ENCODE data around the gene GARS1.

The GARS1 gene

DNA sequence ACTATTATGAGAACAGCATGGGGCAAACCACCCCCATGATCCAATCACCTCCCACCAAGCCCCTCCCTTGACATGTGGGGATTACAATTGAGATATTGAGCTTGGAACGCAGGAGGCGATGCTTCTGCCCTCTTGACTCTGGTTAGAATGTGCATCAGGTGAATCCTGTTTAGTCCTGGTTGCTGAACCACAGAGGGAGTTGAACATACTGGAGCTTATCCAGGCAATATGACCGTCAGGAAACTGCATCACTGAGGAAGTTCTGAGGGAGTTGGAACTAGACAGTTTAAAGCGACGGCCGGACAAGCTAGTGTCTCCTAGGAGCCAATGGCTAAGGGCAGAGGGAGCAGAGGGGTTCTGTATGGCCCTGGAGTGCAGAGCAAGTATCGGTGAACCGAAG lies 31.8 kb upstream of the GARS1 start:
- no peak for TF ChIP-seq GATA3 (IDR thresholded peaks at IDR 0.05; ENCODE audit: low read depth, low read length)
- TF ChIP-seq GATA2 (IDR thresholded peaks at IDR 0.05; ENCODE audit: low read depth, low read length): no peak

DNA sequence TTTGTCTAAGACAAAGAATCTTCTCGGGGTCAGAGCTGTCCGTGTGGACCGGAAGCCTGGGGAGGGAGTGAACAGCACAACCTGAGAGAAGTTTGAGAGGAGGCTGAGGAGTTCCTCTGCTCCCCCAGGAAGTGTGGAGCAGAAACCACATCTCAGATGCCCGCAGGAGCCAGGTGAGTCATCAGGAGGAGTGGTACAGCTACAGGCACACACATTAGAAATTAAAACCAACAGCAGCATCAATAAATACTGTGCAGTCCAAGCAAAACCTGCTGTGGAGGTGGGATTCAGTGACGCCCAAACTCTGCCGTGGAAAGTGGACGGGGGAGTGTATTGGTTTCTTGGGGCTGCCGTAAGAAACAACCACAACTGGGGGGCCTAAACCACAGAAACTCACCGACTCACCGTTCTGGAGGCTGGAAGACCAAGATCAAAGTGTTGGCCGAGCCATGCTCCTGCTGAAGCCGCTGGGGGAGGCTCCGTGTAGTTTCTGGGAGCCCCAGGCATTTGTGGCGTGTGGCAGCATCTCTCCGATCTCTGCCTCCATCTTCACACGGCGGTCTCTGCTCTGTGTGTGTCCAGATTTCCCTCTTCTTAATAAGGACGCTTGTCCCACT lies 31.2 kb upstream of the GARS1 start:
- TF ChIP-seq GATA3 (IDR thresholded peaks at IDR 0.05; ENCODE audit: low read depth, low read length) (no peak), GATA2 (IDR thresholded peaks at IDR 0.05; ENCODE audit: low read depth, low read length) (0 out of 2 replicates have a peak, but pooled peaks have one; percentile 36)

DNA sequence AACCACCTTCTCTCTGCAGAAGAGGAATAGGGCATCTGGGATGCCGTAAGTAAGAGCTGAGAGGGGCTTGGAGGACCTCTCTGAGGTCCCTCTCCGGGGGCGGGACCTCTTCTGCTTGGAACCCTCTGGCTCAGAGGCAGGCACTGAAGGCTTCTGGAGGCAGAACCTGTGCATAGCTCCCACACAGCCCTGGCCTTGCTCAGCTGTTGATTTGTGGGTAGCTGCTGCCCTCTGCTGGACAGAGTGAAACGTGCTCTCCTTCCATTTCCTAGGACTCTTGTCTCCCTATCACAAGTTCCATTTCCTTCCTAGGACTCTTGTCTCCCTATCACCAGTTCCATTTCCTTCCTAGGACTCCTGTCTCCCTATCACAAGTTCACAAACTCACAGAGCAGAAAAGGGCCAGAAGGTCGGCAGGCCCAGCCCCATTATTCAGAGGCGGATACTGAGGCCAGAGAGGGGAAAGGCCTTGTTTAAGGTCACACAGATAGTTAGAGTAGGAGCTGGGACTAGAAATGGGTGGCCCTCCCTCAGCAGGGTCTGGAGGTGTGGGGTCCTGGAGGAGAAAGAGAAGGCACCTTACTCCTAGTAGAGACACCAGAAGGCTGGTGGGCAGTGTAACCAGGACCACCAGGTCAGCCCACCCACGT lies 30.3 kb upstream of the GARS1 start:
- no peak for TF ChIP-seq GATA2 (IDR thresholded peaks at IDR 0.05; ENCODE audit: low read depth, low read length)

DNA sequence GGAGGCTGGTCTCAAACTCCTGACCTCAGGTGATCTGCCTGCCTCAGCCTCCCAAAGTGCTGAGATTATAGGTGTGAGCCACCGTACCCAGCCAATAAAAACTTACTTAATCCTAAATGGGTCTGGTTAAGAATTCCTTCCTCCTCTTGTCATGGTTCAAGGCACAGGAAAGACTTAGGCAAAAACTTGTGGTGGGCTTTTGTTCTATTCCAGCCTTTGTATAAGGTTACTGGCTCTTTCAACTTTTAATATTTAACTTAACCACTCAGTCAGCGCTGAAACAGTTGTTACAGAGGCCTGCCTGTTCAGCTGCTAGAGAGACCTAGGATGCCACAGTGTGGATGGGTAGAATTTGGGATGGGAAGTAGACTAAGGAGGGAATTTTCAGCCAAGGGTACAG lies 28.1 kb upstream of the GARS1 start:
- no peak for TF ChIP-seq GATA2 (IDR thresholded peaks at IDR 0.05; ENCODE audit: low read depth, low read length)
- no peak for TF ChIP-seq GATA3 (IDR thresholded peaks at IDR 0.05; ENCODE audit: low read depth, low read length)

DNA sequence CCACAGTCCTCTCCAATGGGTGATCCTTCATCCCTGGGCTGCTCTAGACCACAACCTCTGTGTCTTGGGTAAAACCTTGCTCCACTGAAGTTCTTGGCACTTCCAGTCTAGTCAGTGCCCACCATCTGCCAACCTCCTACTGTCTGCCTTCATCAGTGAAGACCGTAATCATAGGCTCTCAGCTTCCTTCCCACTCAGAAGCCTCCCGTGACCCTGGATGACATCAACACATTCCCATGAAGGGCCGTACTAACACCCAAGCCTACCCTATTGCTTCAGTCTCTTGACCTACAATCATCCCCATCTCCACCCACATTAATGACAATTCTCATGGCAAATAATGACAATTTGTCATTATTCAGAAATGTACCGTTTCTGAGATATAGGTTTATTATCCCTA lies 27.6 kb upstream of the GARS1 start:
- TF ChIP-seq GATA3 (IDR thresholded peaks at IDR 0.05; ENCODE audit: low read depth, low read length): no peak
- TF ChIP-seq GATA2 (IDR thresholded peaks at IDR 0.05; ENCODE audit: low read depth, low read length): no peak

DNA sequence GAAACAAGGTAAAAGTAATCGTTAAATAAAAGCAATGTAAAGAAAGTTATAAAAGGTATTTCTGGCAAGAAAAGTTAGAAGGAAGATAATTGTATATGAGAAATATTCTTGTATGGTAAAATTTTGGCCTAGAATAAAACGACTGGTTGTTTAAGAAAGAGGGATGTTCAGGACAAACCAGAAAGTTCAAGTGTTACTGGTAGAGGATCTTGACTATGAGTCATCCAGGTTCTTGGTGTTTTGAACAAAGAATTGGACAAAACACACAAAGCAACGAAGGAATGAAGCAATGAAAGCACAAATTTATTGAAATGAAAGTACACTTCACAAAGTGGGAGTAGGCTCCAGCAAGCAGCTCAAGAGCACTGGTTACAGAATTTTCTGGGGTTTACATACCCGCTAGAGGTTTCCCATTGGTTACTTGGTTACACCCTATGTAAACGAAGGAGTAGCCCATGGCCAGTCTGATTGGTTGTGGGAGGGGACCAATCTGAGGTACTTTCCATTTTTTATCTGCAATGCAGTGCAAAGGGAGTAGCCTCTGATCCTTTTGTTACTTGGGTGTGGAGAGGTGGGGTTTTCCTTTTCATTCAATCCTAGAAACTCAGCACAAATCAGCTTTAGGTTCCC lies 22.4 kb upstream of the GARS1 start:
- TF ChIP-seq GATA2 (IDR thresholded peaks at IDR 0.05; ENCODE audit: low read depth, low read length): no peak
- TF ChIP-seq GATA3 (IDR thresholded peaks at IDR 0.05; ENCODE audit: low read depth, low read length): no peak

DNA sequence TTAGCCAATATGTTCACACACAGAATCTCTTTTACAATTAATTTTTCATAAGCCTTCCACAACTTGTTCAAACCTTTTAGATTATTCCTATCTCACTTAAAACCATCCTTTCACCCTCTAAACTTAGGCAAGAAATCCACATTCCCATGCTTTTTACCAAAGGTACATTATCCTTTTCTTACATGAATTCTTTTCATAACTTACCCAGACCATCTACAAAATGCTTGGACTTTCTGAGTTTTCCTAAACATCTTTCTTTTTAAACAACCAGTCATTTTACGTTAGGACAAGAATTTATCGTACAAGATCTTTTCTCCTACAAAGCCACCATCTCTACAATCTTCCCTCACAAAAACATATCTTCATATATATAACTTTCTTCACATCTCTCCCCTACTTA lies 18.8 kb upstream of the GARS1 start:
- no peak for TF ChIP-seq GATA3 (IDR thresholded peaks at IDR 0.05; ENCODE audit: low read depth, low read length)
- TF ChIP-seq GATA2 (IDR thresholded peaks at IDR 0.05; ENCODE audit: low read depth, low read length): no peak

DNA sequence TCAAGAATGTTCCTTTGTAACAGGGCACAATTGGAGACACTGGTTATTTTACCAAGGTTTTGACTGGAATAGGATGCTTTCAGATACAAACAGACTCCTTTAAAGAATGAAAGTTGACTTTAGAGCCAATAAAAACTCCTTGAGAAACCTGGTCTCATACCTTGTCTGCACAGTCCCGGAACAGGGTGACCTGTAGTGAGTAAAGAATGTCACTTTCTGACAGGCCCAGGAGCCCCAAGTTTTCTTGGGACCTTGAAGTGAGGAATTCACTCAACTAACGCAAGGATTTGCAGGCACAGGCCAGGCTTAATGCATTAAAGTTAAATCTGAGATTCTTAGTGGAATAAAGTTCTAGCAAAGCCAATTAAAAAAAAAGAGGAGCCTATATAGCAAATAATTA lies 11.5 kb upstream of the GARS1 start:
- TF ChIP-seq GATA2 (IDR thresholded peaks at IDR 0.05; ENCODE audit: low read depth, low read length): no peak
- no peak for TF ChIP-seq GATA3 (IDR thresholded peaks at IDR 0.05; ENCODE audit: low read depth, low read length)

DNA sequence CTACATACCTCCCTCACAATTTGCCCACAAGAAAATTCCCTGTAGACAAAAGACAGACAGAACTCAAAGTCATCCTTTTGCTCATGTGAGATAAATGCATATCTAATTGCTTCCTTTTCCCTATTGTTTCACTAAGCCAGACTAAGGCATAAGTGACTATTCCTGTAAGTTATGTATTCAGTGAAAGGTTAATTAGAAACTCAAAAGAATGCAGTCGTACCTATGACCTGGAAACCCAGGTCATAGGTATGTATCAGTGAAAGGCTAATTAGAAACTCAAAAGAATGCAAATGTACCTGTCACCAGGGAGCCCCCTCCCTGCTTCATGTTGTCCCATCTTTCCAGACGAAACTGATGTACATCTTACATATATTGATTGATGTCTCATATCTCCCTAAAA lies 10.3 kb upstream of the GARS1 start:
- TF ChIP-seq GATA2 (IDR thresholded peaks at IDR 0.05; ENCODE audit: low read depth, low read length): no peak
- TF ChIP-seq GATA3 (IDR thresholded peaks at IDR 0.05; ENCODE audit: low read depth, low read length): no peak

DNA sequence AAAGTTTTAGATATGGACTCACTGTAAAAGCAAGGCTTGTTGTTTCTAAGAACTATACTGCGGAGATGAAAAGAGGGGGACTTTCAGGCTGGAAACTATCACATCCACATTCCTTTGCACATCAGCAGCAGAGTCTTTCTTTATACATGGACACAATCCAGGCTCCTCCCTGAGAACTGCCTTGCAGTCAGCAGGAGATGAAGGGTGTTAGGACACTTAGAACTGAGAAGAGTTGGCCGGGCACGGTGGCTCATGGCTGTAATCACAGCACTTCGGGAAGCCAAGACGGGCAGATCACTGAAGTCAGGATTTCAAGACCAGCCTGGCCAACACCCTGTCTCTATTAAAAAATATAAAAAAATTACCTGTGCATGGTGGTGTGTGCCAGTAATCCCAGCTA lies 9.7 kb upstream of the GARS1 start:
- TF ChIP-seq GATA2 (IDR thresholded peaks at IDR 0.05; ENCODE audit: low read depth, low read length): no peak

DNA sequence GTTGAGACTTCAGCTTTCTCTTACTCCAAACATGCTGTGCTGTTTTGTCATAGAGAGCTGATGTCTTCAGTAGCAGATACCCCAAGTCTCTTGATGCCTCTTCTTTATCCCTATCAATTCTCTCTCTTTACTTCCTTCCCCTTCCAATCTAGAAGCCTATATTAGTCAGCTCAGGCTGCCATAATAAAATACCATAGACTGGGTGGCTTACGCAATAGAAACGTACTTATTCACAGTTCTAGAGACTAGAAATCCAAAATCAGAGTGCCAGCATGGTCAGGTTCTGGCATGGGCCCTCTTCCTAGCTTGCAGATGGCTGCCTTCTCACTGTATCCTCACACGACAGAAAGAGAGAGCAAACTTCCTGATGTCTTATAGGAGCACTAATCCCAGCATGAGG lies 9.0 kb upstream of the GARS1 start:
- TF ChIP-seq GATA3 (IDR thresholded peaks at IDR 0.05; ENCODE audit: low read depth, low read length) (no peak), GATA2 (IDR thresholded peaks at IDR 0.05; ENCODE audit: low read depth, low read length) (no peak)

DNA sequence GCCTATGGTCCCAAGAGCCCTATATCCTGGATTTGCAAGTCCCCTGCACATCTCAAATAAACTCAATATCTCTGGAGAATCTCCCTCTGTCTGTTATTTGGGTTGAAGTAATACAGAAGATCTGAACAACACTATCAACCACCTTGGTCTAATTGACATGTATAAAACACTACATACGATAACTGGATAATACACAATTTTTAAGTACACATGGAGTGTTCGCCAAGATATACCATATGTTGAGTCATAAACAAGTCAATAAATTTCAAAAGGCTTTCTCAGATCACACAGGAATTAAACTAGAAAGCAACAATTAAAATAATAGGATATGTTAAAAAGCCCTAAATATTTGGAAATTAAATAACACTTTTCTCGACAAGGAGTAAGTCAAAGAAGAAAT lies 5.6 kb upstream of the GARS1 start:
- TF ChIP-seq GATA3 (IDR thresholded peaks at IDR 0.05; ENCODE audit: low read depth, low read length) (no peak), GATA2 (IDR thresholded peaks at IDR 0.05; ENCODE audit: low read depth, low read length) (no peak)

DNA sequence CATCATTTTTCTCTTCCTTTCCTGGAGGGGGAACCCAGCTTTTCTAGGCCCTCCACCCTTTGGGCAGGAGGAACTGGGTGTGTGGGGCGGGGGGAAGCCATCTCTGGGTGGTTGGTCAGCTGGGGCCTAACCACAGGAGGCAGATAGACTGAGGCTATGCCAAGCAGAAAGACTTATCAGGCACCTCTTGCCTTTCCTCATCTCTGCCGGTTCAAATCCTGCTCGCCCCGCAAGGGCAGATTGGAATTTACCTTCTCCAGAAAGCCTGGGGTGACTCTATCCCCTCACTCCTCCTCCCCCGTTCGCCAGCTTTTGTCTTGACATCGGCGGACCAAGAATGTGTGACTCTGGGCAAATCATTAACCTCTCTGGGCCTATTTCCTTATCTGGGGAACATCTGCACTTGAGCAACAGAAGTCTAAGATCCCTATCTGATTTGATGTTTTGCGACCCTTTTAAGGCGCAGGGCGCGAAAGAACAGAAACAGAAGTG lies 584 bp upstream of the GARS1 start:
- TF ChIP-seq GATA2 (IDR thresholded peaks at IDR 0.05; ENCODE audit: low read depth, low read length): peak; percentile 85; the same call in 1 of the 2 replicates
- TF ChIP-seq GATA3 (IDR thresholded peaks at IDR 0.05; ENCODE audit: low read depth, low read length): no peak

DNA sequence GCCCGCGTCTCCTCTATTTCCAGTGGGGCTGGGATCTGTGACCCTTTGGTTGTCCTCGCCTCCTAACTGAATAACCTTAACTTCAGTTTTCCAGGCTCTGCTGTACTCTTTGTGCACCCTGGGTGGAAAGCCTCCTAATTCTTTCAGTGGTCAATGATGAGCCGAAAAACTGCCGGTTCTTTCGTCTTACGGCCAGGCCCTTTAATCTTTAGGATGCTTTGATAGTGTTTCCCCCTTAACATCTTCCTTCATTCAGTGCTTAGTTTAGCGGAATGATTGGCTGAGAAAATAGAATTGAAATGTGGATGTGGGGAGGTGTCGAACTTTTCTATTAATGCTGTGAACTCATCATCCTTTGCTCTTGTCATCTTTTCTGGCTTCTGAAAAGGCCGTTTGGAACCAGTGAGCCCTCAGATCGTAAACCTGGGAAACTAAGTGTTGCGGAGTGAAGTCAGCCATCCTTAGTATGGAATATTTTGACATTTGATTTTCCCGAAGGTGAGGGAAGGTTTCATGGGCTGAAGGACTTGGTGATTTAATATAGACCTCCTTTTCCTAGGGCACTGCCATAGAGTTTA lies 847 bp downstream of the GARS1 start:
- TF ChIP-seq GATA3 (IDR thresholded peaks at IDR 0.05; ENCODE audit: low read depth, low read length) (no peak), GATA2 (IDR thresholded peaks at IDR 0.05; ENCODE audit: low read depth, low read length) (no peak)

All from SH-SY5Y (cell line).